SKM-1 (cell line): ENCODE measurements around the gene TRIM74.
"Not testable (repeated sequence)": the region's sequence is repeated elsewhere in the genome, so short reads cannot be mapped to it uniquely, and the experiment has no call there.

Source experiments
- DNase-seq: peaks from one replicate; lab custom pipeline; 2025; ENCODE audit not compliant: unreplicated experiment; lab: John Stamatoyannopoulos, UW

The TRIM74 gene

DNA sequence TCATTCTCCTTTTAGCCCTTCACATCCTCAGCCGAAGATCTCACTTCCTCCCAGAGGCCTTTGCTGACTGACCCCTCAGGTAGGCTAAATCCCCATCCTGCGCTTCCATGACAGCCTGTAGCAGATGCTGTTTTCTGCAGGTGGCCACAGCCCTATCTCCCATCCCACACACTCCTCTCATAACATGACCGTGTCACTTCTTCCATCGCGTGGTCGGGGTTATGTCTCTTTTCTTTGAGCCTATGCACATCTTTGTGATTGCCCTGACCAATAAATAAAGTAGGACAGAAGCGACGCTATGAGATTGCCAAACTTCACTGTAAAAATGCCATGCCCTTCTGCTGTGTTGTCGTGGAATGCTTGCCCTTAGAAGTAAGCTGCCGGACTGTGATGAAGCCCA lies 55.5 kb downstream of the TRIM74 start:
- not testable (repeated sequence) for DNase-seq

DNA sequence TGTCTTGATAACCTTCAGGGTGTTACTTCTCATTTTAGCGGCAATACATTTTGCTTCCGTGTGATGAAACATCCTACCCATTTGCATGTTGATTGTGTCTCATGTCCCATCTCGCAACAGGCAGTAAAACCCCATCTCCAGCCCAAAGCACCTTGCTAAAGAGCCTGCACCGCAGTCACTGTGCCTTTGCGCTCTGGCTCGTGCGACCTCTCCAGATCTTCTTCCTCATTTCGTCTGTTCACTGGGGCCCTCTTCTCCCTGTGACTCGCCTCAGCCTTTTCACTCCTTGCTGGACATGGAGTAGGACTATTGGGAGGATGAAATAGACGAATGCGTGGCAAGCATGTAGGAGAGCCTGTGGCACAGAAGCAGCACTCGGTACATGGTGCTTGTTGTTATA lies 57.9 kb downstream of the TRIM74 start:
- DNase-seq: not testable (repeated sequence)
